Spleen (tissue), 11 donors: Measurements from ENCODE around the gene CHFR. TPM values are rescaled to one million over a fixed set of nuclear protein-coding genes. Genes with fewer than 3 reads are reported as not detected.
A peak's percentile ranks its signal among the peaks of the same experiment; 100 is the strongest.

ENCODE experiments used
- DNase-seq: peaks from one replicate; pipeline ENCODE4 v3.0.0-alpha.2; 2020
- H3K27ac ChIP-seq, 8 donors: fragments of 200-600 bp; sonication (generic) in 7 of 8; 1 replicate in 4 of 8; 2 replicates in 4 of 8; pipeline versions ENCODE4 v1.5.0 to v1.8.0; 2016 to 2021; ENCODE audit warnings: inconsistent platforms in 4 of 8, mild to moderate bottlenecking in 4 of 8, moderate library complexity in 1 of 8
- H3K27me3 ChIP-seq, 7 donors: fragments of 200-600 bp; sonication (generic) in 6 of 7; replicated peaks in 1 of 7; 1 replicate in 4 of 7; 2 replicates in 3 of 7; pipeline versions ENCODE4 v1.5.0 to v1.8.0; 2016 to 2021; ENCODE audit warnings: inconsistent platforms in 3 of 7, mild to moderate bottlenecking in 1 of 7
- H3K36me3 ChIP-seq, 6 donors: fragments of 200-600 bp; sonication (generic) in 5 of 6; 1 replicate in 4 of 6; 2 replicates in 2 of 6; pipeline versions ENCODE4 v1.5.0 to v1.8.0; 2016 to 2021; ENCODE audit warnings: inconsistent platforms in 2 of 6
- H3K4me1 ChIP-seq, 6 donors: fragments of 200-600 bp; sonication (generic) in 5 of 6; 1 replicate in 3 of 6; 2 replicates in 3 of 6; pipeline versions ENCODE4 v1.5.0 to v1.8.0; 2016 to 2021; ENCODE audit warnings: inconsistent platforms in 3 of 6
- H3K4me3 ChIP-seq, 8 donors: fragments of 200-600 bp; sonication (generic) in 7 of 8; 1 replicate in 4 of 8; 2 replicates in 4 of 8; pipeline versions ENCODE4 v1.5.0 to v1.8.0; 2016 to 2021; ENCODE audit warnings: inconsistent platforms in 4 of 8, mild to moderate bottlenecking in 4 of 8, moderate library complexity in 2 of 8
- H3K9me3 ChIP-seq, 8 donors: fragments of 200-600 bp; sonication (generic) in 7 of 8; 1 replicate in 4 of 8; 2 replicates in 4 of 8; pipeline versions ENCODE4 v1.5.0 to v1.8.0; 2016 to 2021; ENCODE audit warnings: inconsistent platforms in 4 of 8
- CTCF ChIP-seq, 11 experiments: fragments of 200-600 bp in 7 of 11; fragments of 450-650 bp in 4 of 11; sonication (generic) in 4 of 11; IDR thresholded peaks in 8 of 11; conservative IDR thresholded peaks in 3 of 11; 1 replicate in 7 of 11; 2 replicates in 4 of 11; pipeline versions ENCODE4 v1.4.0 to v1.8.0; 2016 to 2021; ENCODE audit warnings: antibody characterized with exemption in 11 of 11, inconsistent platforms in 4 of 11, mild to moderate bottlenecking in 1 of 11
- POLR2A ChIP-seq, 3 donors: fragments of 450-650 bp; IDR thresholded peaks; one replicate each; pipeline ENCODE4 v1.5.1; 2017; ENCODE audit warnings: antibody characterized with exemption in 3 of 3, mild to moderate bottlenecking in 1 of 3
- POLR2AphosphoS5 ChIP-seq, 3 donors: sonication (generic); formaldehyde crosslinking; IDR thresholded peaks; one replicate each; pipeline ENCODE4 v1.5.1; 2017; ENCODE audit warnings: antibody characterized with exemption in 3 of 3
- whole genome bisulfite sequencing, 5 donors: extraction: QIAGEN DNeasy Blood & Tissue Kit in 3 of 5; methylation state at CpG; one replicate each; pipeline versions ENCODE4 v1.1.5 to v1.1.7; 2013 to 2018; 5-methylcytosine and 5-hydroxymethylcytosine counted together
- intact Hi-C: fragments of 100-400 bp; cut with DNase I; formaldehyde crosslinking; loops from one replicate; pipeline ENCODE4 v1.15.0; 2023; ENCODE audit warnings: low total_unique reads
- polyA plus RNA-seq, 3 donors: library from polyadenylated mRNA; stranded (reverse); fragments of 200-250 nt; gene quantifications; one replicate each; pipeline ENCODE4 v1.2.1, GENCODE V29; 2013
- total RNA-seq, 7 donors: library from RNA; depleted of rRNA in 3 of 7; stranded (reverse); fragments of >200 nt in 3 of 7; fragmentation: NEBNext Ultra II Directional in 4 of 7; extraction: Animal tissue kit (Norgen Biotek cat#: 25700) in 4 of 7; gene quantifications; one replicate each; pipeline versions ENCODE4 v1.1.0 to v1.2.1, GENCODE V29; 2016 to 2021
- donor health status: healthy with polysubstance abuse.
- donor health status: DM: no; HTN: no; CAD: no; lungs with moderate emphysema.
- donor health status: DM: no; HTN: no; CAD: no.
- donor health status: Bipolar disorder and iron deficiency.
- donor health status: healthy.
- donor health status: DM: no; HTN: no; CAD: no.
- donor health status: DM: yes; HTN: yes; CAD: no.

CHFR gene
- total and polyA plus RNA-seq, 10 donors = 26.7 to 87.2 (median 64.6) TPM

GRCh38 chr12:132841151-132841550 is 46.3 kb downstream of the CHFR start:
- TF ChIP-seq CTCF (IDR thresholded peaks at IDR 0.05 in 8 of 11, conservative IDR thresholded peaks at IDR 0.05 in 3 of 11) = no peak
- peak in 1 of 3 donors; percentile 25 for TF ChIP-seq POLR2AphosphoS5 (IDR thresholded peaks at IDR 0.05)
- Histone ChIP-seq H3K27ac (no peak overlapping the region), H3K9me3 (no peaks in the 10 kb centered on the region), H3K36me3 (peaks cover 3 to 100% (median 63%) of the 10 kb centered on the region in 6 donors), H3K27me3 (no peaks in the 10 kb centered on the region), H3K4me1 (peaks cover 0 to 25% (median 13%) of the 10 kb centered on the region in 6 donors), H3K4me3 (no peak overlapping the region)
- no peak for DNase-seq
- WGBS, 5 donors = 93 to 97% (median 95%) methylated on average over 12 to 15 of the region's 15 CpGs
- intact Hi-C loops = no loop called here

- no peaks in the 10 kb centered on the region for H3K9me3 ChIP-seq
- H3K4me1 ChIP-seq = peaks cover 0 to 25% (median 13%) of the 10 kb centered on the region in 6 donors
- no peak overlapping the region for H3K4me3 ChIP-seq
- intact Hi-C loops = no loop called here
- H3K27me3 ChIP-seq = no peaks in the 10 kb centered on the region
- DNase-seq = no peak
- H3K36me3 ChIP-seq = peaks cover 3 to 96% (median 58%) of the 10 kb centered on the region in 6 donors
- TF ChIP-seq CTCF (IDR thresholded peaks at IDR 0.05 in 8 of 11, conservative IDR thresholded peaks at IDR 0.05 in 3 of 11) (no peak), POLR2A (IDR thresholded peaks at IDR 0.05) (no peak)
- H3K27ac ChIP-seq = no peak overlapping the region
- 91 to 95% (median 92%) methylated on average over 20 of the region's 20 CpGs for WGBS, 5 donors
Observed at GRCh38 chr12:132840536-132840935, 46.9 kb downstream of the CHFR start.

GRCh38 chr12:132839558-132840235 is 47.7 kb downstream of the CHFR start:
- Histone ChIP-seq H3K4me3 (no peak overlapping the region), H3K4me1 (peaks cover 0 to 31% (median 13%) of the 10 kb centered on the region in 6 donors), H3K27me3 (no peaks in the 10 kb centered on the region), H3K9me3 (no peaks in the 10 kb centered on the region), H3K27ac (no peak overlapping the region), H3K36me3 (peaks cover 3 to 94% (median 50%) of the 10 kb centered on the region in 6 donors)
- 88 to 92% (median 90%) methylated on average over 14 of the region's 14 CpGs for WGBS, 5 donors
- intact Hi-C loops = no loop called here
- DNase-seq = no peak
- TF ChIP-seq POLR2A (IDR thresholded peaks at IDR 0.05) (no peak), POLR2AphosphoS5 (IDR thresholded peaks at IDR 0.05) (no peak), CTCF (IDR thresholded peaks at IDR 0.05 in 8 of 11, conservative IDR thresholded peaks at IDR 0.05 in 3 of 11) (no peak)

GRCh38 chr12:132838410-132839080 is 48.9 kb downstream of the CHFR start:
- DNase-seq = no peak
- intact Hi-C loops = no loop called here
- Histone ChIP-seq H3K27me3 (no peaks in the 10 kb centered on the region), H3K4me1 (peaks cover 0 to 39% (median 13%) of the 10 kb centered on the region in 6 donors), H3K9me3 (no peaks in the 10 kb centered on the region), H3K27ac (peak overlapping the region in 6 of 8 donors; percentile 32 to 77 (median 61)), H3K36me3 (peaks cover 3 to 92% (median 39%) of the 10 kb centered on the region in 6 donors), H3K4me3 (no peak overlapping the region)
- TF ChIP-seq POLR2AphosphoS5 (IDR thresholded peaks at IDR 0.05) = no peak
- no peak for TF ChIP-seq CTCF (IDR thresholded peaks at IDR 0.05 in 8 of 11, conservative IDR thresholded peaks at IDR 0.05 in 3 of 11)
- no peak for TF ChIP-seq POLR2A (IDR thresholded peaks at IDR 0.05)
- 74 to 88% (median 82%) methylated on average over 12 to 17 of the region's 17 CpGs for WGBS, 5 donors
